Liver (tissue), 9 donors: ENCODE measurements around the gene C10orf67. TPM values are rescaled to one million over a fixed set of nuclear protein-coding genes. Genes with fewer than 3 reads are reported as not detected.

Experiments
- DNase-seq: peaks from one replicate; pipeline ENCODE4 v3.0.0-alpha.2; 2017; ENCODE audit warnings: low spot score
- H3K27ac ChIP-seq, 2 donors: one replicate each; pipeline ENCODE4 v1.7.0; 2013; ENCODE audit warnings: inconsistent platforms in 2 of 2, low read length in 2 of 2, control low read depth in 1 of 2, low read depth in 1 of 2, mild to moderate bottlenecking in 1 of 2
- H3K27me3 ChIP-seq, 4 donors: one replicate each; pipeline versions ENCODE4 v1.6.1 to v1.7.0; 2013; ENCODE audit warnings: low read length in 3 of 4, inconsistent platforms in 1 of 4, mild to moderate bottlenecking in 1 of 4, moderate library complexity in 1 of 4; ENCODE audit not compliant: control insufficient read depth in 4 of 4, insufficient read depth in 4 of 4
- H3K36me3 ChIP-seq, 4 donors: one replicate each; pipeline versions ENCODE4 v1.6.1 to v1.7.0; 2013; ENCODE audit warnings: low read length in 3 of 4, mild to moderate bottlenecking in 3 of 4, low read depth in 1 of 4, moderate library complexity in 1 of 4; ENCODE audit not compliant: control insufficient read depth in 4 of 4, insufficient read depth in 3 of 4
- H3K4me1 ChIP-seq, 4 donors: one replicate each; pipeline versions ENCODE4 v1.6.1 to v1.7.0; 2013; ENCODE audit warnings: low read length in 3 of 4, mild to moderate bottlenecking in 3 of 4, moderate library complexity in 1 of 4; ENCODE audit not compliant: control insufficient read depth in 4 of 4, insufficient read depth in 4 of 4
- H3K4me3 ChIP-seq, 3 donors: one replicate each; pipeline versions ENCODE4 v1.6.1 to v1.7.0; 2013; ENCODE audit warnings: low read length in 3 of 3, control low read depth in 1 of 3, low read depth in 1 of 3, mild to moderate bottlenecking in 1 of 3
- H3K9ac ChIP-seq, 2 donors: one replicate each; pipeline ENCODE4 v1.7.0; 2013; ENCODE audit warnings: low read length in 2 of 2, mild to moderate bottlenecking in 2 of 2, moderate library complexity in 2 of 2, control low read depth in 1 of 2, low read depth in 1 of 2
- H3K9me3 ChIP-seq, 4 donors: one replicate each; pipeline versions ENCODE4 v1.6.1 to v1.7.0; 2013; ENCODE audit warnings: low read length in 3 of 4; ENCODE audit not compliant: control insufficient read depth in 4 of 4
- ATF3 ChIP-seq: IDR thresholded peaks from 2 replicates; pipeline ENCODE4 v1.6.1; 2016; ENCODE audit warnings: antibody characterized with exemption
- CTCF ChIP-seq: fragments of 150-350 bp; IDR thresholded peaks from 2 replicates; pipeline ENCODE4 v1.5.1; 2017; ENCODE audit warnings: improper control_type of control experiment, low read depth, low read length; ENCODE audit not compliant: missing input control
- EGR1 ChIP-seq, 2 donors: IDR thresholded peaks; 2 replicates each; pipeline ENCODE4 v1.6.1; 2016 to 2018; ENCODE audit warnings: antibody characterized with exemption in 2 of 2, low read depth in 2 of 2
- FOXA1 ChIP-seq: IDR thresholded peaks from 2 replicates; pipeline ENCODE4 v1.6.1; 2016; ENCODE audit warnings: antibody characterized with exemption
- FOXA2 ChIP-seq: IDR thresholded peaks from 2 replicates; pipeline ENCODE4 v1.6.1; 2016; ENCODE audit warnings: antibody characterized with exemption
- GABPA ChIP-seq, 2 donors: IDR thresholded peaks in 1 of 2; conservative IDR thresholded peaks in 1 of 2; 2 replicates each; pipeline ENCODE4 v1.6.1; 2016; ENCODE audit warnings: antibody characterized with exemption in 2 of 2, mild to moderate bottlenecking in 1 of 2, moderate library complexity in 1 of 2
- HNF4A ChIP-seq, 2 donors: conservative IDR thresholded peaks; 2 replicates each; pipeline ENCODE4 v1.6.1; 2016; ENCODE audit warnings: antibody characterized with exemption in 2 of 2, mild to moderate bottlenecking in 2 of 2
- HNF4G ChIP-seq: IDR thresholded peaks from 2 replicates; pipeline ENCODE4 v1.6.1; 2016; ENCODE audit warnings: antibody characterized with exemption
- JUND ChIP-seq, 2 donors: IDR thresholded peaks; 2 replicates each; pipeline ENCODE4 v1.6.1; 2016; ENCODE audit warnings: antibody characterized with exemption in 2 of 2
- MAX ChIP-seq: IDR thresholded peaks from 2 replicates; pipeline ENCODE4 v1.6.1; 2016; ENCODE audit warnings: antibody characterized with exemption
- NR2F2 ChIP-seq: IDR thresholded peaks from 2 replicates; pipeline ENCODE4 v1.6.1; 2016; ENCODE audit warnings: antibody characterized with exemption
- RAD21 ChIP-seq, 2 donors: IDR thresholded peaks; 2 replicates each; pipeline ENCODE4 v1.6.1; 2016; ENCODE audit warnings: antibody characterized with exemption in 2 of 2, mild to moderate bottlenecking in 2 of 2
- REST ChIP-seq: IDR thresholded peaks from 2 replicates; pipeline ENCODE4 v1.6.1; 2016; ENCODE audit warnings: antibody characterized with exemption, mild to moderate bottlenecking
- RXRA ChIP-seq, 2 donors: IDR thresholded peaks; 2 replicates each; pipeline ENCODE4 v1.6.1; 2017 to 2018; ENCODE audit warnings: antibody characterized with exemption in 2 of 2, mild to moderate bottlenecking in 1 of 2
- SP1 ChIP-seq: IDR thresholded peaks from 2 replicates; pipeline ENCODE4 v1.6.1; 2018; ENCODE audit warnings: antibody characterized with exemption, mild to moderate bottlenecking
- TAF1 ChIP-seq: conservative IDR thresholded peaks from 2 replicates; pipeline ENCODE4 v1.6.1; 2016; ENCODE audit warnings: antibody characterized with exemption, mild to moderate bottlenecking
- YY1 ChIP-seq: IDR thresholded peaks from 2 replicates; pipeline ENCODE4 v1.6.1; 2016; ENCODE audit warnings: antibody characterized with exemption, mild to moderate bottlenecking
- ZBTB33 ChIP-seq: IDR thresholded peaks from 2 replicates; pipeline ENCODE4 v1.6.1; 2016; ENCODE audit warnings: antibody characterized with exemption
- WGBS: extraction: QIAGEN DNeasy Blood & Tissue Kit; methylation state at CpG from one replicate; pipeline ENCODE4 v1.1.7; 2013; 5-methylcytosine and 5-hydroxymethylcytosine counted together
- polyA plus RNA-seq, 2 donors: library from polyadenylated mRNA; stranded (reverse) in 1 of 2; unstranded in 1 of 2; fragments of 200-250 nt in 1 of 2; fragments of >200 nt in 1 of 2; fragmentation: Nextera tagmentation in 1 of 2; extraction: Ambion mirVana in 1 of 2; gene quantifications; one replicate each; pipeline versions ENCODE4 v1.2.1 to v1.2.3, GENCODE V29; 2013 to 2015
- total RNA-seq, 2 donors: library from RNA; depleted of rRNA; stranded (reverse); fragments of >200 nt; gene quantifications; one replicate each; pipeline ENCODE4 v1.2.3, GENCODE V29; 2014
- donor health status: healthy.
- donor health status: healthy.
- donor health status: healthy.
- donor health status: healthy.
- donor health status: healthy.

C10orf67 gene
- total and polyA plus RNA-seq, 4 donors, result 0.02 TPM; not detected in 3

GRCh38 chr10:23379686-23380085 lies 35.1 kb upstream of the C10orf67 start:
- WGBS, result 58% methylated on average over 3 of the region's 3 CpGs
- TF ChIP-seq FOXA1 (no peak), HNF4G (no peak), REST (no peak), RAD21 (IDR thresholded peaks at IDR 0.05) (no peak), SP1 (no peak), ZBTB33 (no peak), FOXA2 (no peak), JUND (IDR thresholded peaks at IDR 0.05) (no peak), GABPA (IDR thresholded peaks at IDR 0.05 in 1 of 2, conservative IDR thresholded peaks at IDR 0.05 in 1 of 2) (no peak), CTCF (no peak), HNF4A (conservative IDR thresholded peaks at IDR 0.05) (no peak), ATF3 (no peak), YY1 (no peak), RXRA (IDR thresholded peaks at IDR 0.05) (no peak), TAF1 (no peak), EGR1 (IDR thresholded peaks at IDR 0.05; ENCODE audit: low read depth in 2 of 2) (no peak), NR2F2 (no peak), MAX (no peak)

More at GRCh38 chr10:23379686-23380085, 35.1 kb upstream of the C10orf67 start:
- H3K27ac ChIP-seq, result no peak overlapping the region
- H3K27me3 ChIP-seq, result no peaks in the 10 kb centered on the region
- no peaks in the 10 kb centered on the region for H3K4me1 ChIP-seq
- H3K9me3 ChIP-seq, result no peaks in the 10 kb centered on the region
- H3K4me3 ChIP-seq, result no peak overlapping the region
- H3K9ac ChIP-seq, result no peak overlapping the region
- H3K36me3 ChIP-seq, result no peaks in the 10 kb centered on the region
- DNase-seq, result no peak
